ENCODE results near the gene CD99. TPM values are rescaled to one million over a fixed set of nuclear protein-coding genes. Genes with fewer than 3 reads are reported as not detected.

CD99 gene
- total and polyA plus RNA-seq, 2 donors (not counting 3 experiments of a cell fraction or from before 2014, with no cell fraction given): 364 to 654 TPM

- TF ChIP-seq JUN (IDR thresholded peaks at IDR 0.05; ENCODE audit: borderline replicate concordance, insufficient read depth, insufficient read length, low read depth) (no peak), FOS (IDR thresholded peaks at IDR 0.05; ENCODE audit: borderline replicate concordance, insufficient read depth, low read length) (no peak), GATA2 (IDR thresholded peaks at IDR 0.05; ENCODE audit: insufficient read depth, insufficient read length, low read depth, low read length) (no peak)
- no peaks in the 10 kb centered on the region for H4K20me1 ChIP-seq (replicated peaks; ENCODE audit: control insufficient read depth, extremely low read depth, insufficient read depth, low read length)
- no peak overlapping the region for H3K27ac ChIP-seq (ENCODE audit: insufficient read depth, low read depth, low read length)
- no peak overlapping the region for H3K4me2 ChIP-seq (ENCODE audit: insufficient read depth, low read length)
- ChIA-PET POLR2A (no interaction called here), CTCF (no interaction called here)
- no peaks in the 10 kb centered on the region for H3K36me3 ChIP-seq (ENCODE audit: control insufficient read depth in 2 of 2, extremely low read depth in 1 of 2, insufficient read depth in 2 of 2, low read length in 2 of 2)
- no peaks in the 10 kb centered on the region for H3K79me2 ChIP-seq (ENCODE audit: control insufficient read depth, insufficient read depth, low read length)
- H3K27me3 ChIP-seq (ENCODE audit: control insufficient read depth in 2 of 2, insufficient read depth in 2 of 2, low read length in 2 of 2): no peaks in the 10 kb centered on the region
- DNase-seq (ENCODE audit: low read depth, low spot score): no peak
- H3K9me1 ChIP-seq (replicated peaks; ENCODE audit: control insufficient read depth, extremely low read depth, insufficient read depth, low read length): no peaks in the 10 kb centered on the region
- dilution Hi-C loops (cut with MboI; ENCODE audit: extremely low pct_ligation_motif_present, low sequenced_read_pairs) (no loop called here), intact Hi-C loops (cut with micrococcal nuclease) (no loop called here)
- no peaks in the 10 kb centered on the region for H3K9me3 ChIP-seq (replicated peaks; ENCODE audit: control insufficient read depth, insufficient read depth, low read length)
- H3K4me1 ChIP-seq (ENCODE audit: control insufficient read depth, extremely low read depth, insufficient read depth, low read length): peaks cover 4% of the 10 kb centered on the region
- BruUV-seq (replicated peaks): no TSS peak
- H3K4me3 ChIP-seq (replicated peaks in 1 of 3; ENCODE audit: insufficient read depth in 1 of 3, low read depth in 1 of 3, low read length in 3 of 3): no peak overlapping the region
- H2AFZ ChIP-seq (ENCODE audit: low read depth, low read length): no peak overlapping the region
- no peak for FAIRE-seq
- H3K9ac ChIP-seq (replicated peaks; ENCODE audit: extremely low read depth, insufficient read depth, low read length): no peak overlapping the region
These were observed 32.4 kb upstream of the CD99 start for GRCh38 chrX:2658585-2659292.

- Histone ChIP-seq H4K20me1 (replicated peaks; ENCODE audit: control insufficient read depth, extremely low read depth, insufficient read depth, low read length) (no peaks in the 10 kb centered on the region), H3K9me3 (replicated peaks; ENCODE audit: control insufficient read depth, insufficient read depth, low read length) (no peaks in the 10 kb centered on the region), H3K9me1 (replicated peaks; ENCODE audit: control insufficient read depth, extremely low read depth, insufficient read depth, low read length) (no peaks in the 10 kb centered on the region), H3K27ac (ENCODE audit: insufficient read depth, low read depth, low read length) (no peak overlapping the region), H3K36me3 (ENCODE audit: control insufficient read depth in 2 of 2, extremely low read depth in 1 of 2, insufficient read depth in 2 of 2, low read length in 2 of 2) (no peaks in the 10 kb centered on the region), H2AFZ (ENCODE audit: low read depth, low read length) (peak overlapping the region; percentile 24), H3K4me2 (ENCODE audit: insufficient read depth, low read length) (no peak overlapping the region), H3K9ac (replicated peaks; ENCODE audit: extremely low read depth, insufficient read depth, low read length) (no peak overlapping the region), H3K27me3 (ENCODE audit: control insufficient read depth in 2 of 2, insufficient read depth in 2 of 2, low read length in 2 of 2) (no peaks in the 10 kb centered on the region), H3K4me1 (ENCODE audit: control insufficient read depth, extremely low read depth, insufficient read depth, low read length) (peaks cover 4% of the 10 kb centered on the region), H3K4me3 (replicated peaks in 1 of 3; ENCODE audit: insufficient read depth in 1 of 3, low read depth in 1 of 3, low read length in 3 of 3) (no peak overlapping the region), H3K79me2 (ENCODE audit: control insufficient read depth, insufficient read depth, low read length) (no peaks in the 10 kb centered on the region)
- no TSS peak for BruUV-seq (replicated peaks)
- intact Hi-C loops (cut with micrococcal nuclease): no loop called here
- POLR2A ChIA-PET: no interaction called here
- TF ChIP-seq EZH2 (IDR thresholded peaks at IDR 0.05; ENCODE audit: borderline replicate concordance, low read depth, low read length, severe bottlenecking): no peak
- no peak for TF ChIP-seq GATA2 (IDR thresholded peaks at IDR 0.05; ENCODE audit: insufficient read depth, insufficient read length, low read depth, low read length)
- no peak for TF ChIP-seq FOS (IDR thresholded peaks at IDR 0.05; ENCODE audit: borderline replicate concordance, insufficient read depth, low read length)
- TF ChIP-seq MYC (IDR thresholded peaks at IDR 0.05; ENCODE audit: low read depth, low read length): no peak
- TF ChIP-seq, protein P1, sequence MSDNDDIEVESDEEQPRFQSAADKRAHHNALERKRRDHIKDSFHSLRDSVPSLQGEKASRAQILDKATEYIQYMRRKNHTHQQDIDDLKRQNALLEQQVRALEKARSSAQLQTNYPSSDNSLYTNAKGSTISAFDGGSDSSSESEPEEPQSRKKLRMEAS (IDR thresholded peaks at IDR 0.05; ENCODE audit: insufficient read depth, insufficient read length): no peak
- TF ChIP-seq POLR2A (IDR thresholded peaks at IDR 0.05; ENCODE audit: low read depth, low read length): no peak
- TF ChIP-seq POLR2AphosphoS5 (IDR thresholded peaks at IDR 0.05; ENCODE audit: insufficient read depth, low read depth, low read length): no peak
- no peak for TF ChIP-seq JUN (IDR thresholded peaks at IDR 0.05; ENCODE audit: borderline replicate concordance, insufficient read depth, insufficient read length, low read depth)
- TF ChIP-seq, protein P2, sequence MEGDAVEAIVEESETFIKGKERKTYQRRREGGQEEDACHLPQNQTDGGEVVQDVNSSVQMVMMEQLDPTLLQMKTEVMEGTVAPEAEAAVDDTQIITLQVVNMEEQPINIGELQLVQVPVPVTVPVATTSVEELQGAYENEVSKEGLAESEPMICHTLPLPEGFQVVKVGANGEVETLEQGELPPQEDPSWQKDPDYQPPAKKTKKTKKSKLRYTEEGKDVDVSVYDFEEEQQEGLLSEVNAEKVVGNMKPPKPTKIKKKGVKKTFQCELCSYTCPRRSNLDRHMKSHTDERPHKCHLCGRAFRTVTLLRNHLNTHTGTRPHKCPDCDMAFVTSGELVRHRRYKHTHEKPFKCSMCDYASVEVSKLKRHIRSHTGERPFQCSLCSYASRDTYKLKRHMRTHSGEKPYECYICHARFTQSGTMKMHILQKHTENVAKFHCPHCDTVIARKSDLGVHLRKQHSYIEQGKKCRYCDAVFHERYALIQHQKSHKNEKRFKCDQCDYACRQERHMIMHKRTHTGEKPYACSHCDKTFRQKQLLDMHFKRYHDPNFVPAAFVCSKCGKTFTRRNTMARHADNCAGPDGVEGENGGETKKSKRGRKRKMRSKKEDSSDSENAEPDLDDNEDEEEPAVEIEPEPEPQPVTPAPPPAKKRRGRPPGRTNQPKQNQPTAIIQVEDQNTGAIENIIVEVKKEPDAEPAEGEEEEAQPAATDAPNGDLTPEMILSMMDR (IDR thresholded peaks at IDR 0.05; ENCODE audit: extremely low read depth in 1 of 2, insufficient read depth in 1 of 2, low read depth in 1 of 2, low read length in 2 of 2): no peak
- CTCF ChIA-PET: no interaction called here
- dilution Hi-C loops (cut with MboI; ENCODE audit: extremely low pct_ligation_motif_present, low sequenced_read_pairs): no loop called here
- FAIRE-seq (peak; percentile 72), DNase-seq (ENCODE audit: low read depth, low spot score) (peak; percentile 66)
These were observed 28.5 kb upstream of the CD99 start for GRCh38 chrX:2662586-2662985.

Data from endothelial cell of umbilical vein (primary cell).